H9 (cell line): ENCODE measurements around the gene ARSH. TPM values are rescaled to one million over a fixed set of nuclear protein-coding genes. Genes with fewer than 3 reads are reported as not detected.
A peak's percentile ranks its signal among the peaks of the same experiment; 100 is the strongest.

Experiments used
- DNase-seq: peaks from one replicate; pipeline ENCODE4 v3.0.0-alpha.2; 2017
- H2AFZ ChIP-seq: one replicate; pipeline ENCODE4 v1.6.1; 2013; ENCODE audit warnings: mild to moderate bottlenecking, low read length, control low read depth, moderate library complexity
- H2AK5ac ChIP-seq: 2 replicates; pipeline ENCODE4 v1.6.1; 2013; ENCODE audit warnings: low read length, control low read depth, mixed read lengths; ENCODE audit not compliant: insufficient read length
- H2BK120ac ChIP-seq: one replicate; pipeline ENCODE4 v1.6.1; 2013; ENCODE audit warnings: low read depth, mild to moderate bottlenecking, low read length, control low read depth, inconsistent platforms; ENCODE audit not compliant: poor library complexity, severe bottlenecking
- H2BK12ac ChIP-seq: 2 replicates; pipeline ENCODE4 v1.6.1; 2013; ENCODE audit warnings: low read length, control low read depth, mixed read lengths, low read depth; ENCODE audit not compliant: insufficient read length
- H2BK15ac ChIP-seq: 2 replicates; pipeline ENCODE4 v1.6.1; 2013; ENCODE audit warnings: low read depth, low read length, control low read depth
- H2BK20ac ChIP-seq: one replicate; pipeline ENCODE4 v1.6.1; 2013; ENCODE audit warnings: low read depth, mild to moderate bottlenecking, low read length, control low read depth, inconsistent platforms; ENCODE audit not compliant: poor library complexity, severe bottlenecking
- H2BK5ac ChIP-seq: 2 replicates; pipeline ENCODE4 v1.6.1; 2013; ENCODE audit warnings: low read length, control low read depth, mixed read lengths; ENCODE audit not compliant: insufficient read length
- H3K14ac ChIP-seq: 2 replicates; pipeline ENCODE4 v1.6.1; 2013; ENCODE audit warnings: low read length, control low read depth; ENCODE audit not compliant: insufficient read depth
- H3K18ac ChIP-seq: 2 replicates; pipeline ENCODE4 v1.6.1; 2013; ENCODE audit warnings: low read depth, mild to moderate bottlenecking, mixed read lengths, low read length, control low read depth; ENCODE audit not compliant: insufficient read length
- H3K23ac ChIP-seq: 2 replicates; pipeline ENCODE4 v1.6.1; 2013; ENCODE audit warnings: low read length, control low read depth, mixed read lengths, low read depth; ENCODE audit not compliant: insufficient read length
- H3K23me2 ChIP-seq: 2 replicates; pipeline ENCODE4 v1.6.1; 2013; ENCODE audit warnings: low read depth, mild to moderate bottlenecking, mixed read lengths, low read length, control low read depth; ENCODE audit not compliant: insufficient read length, poor library complexity, severe bottlenecking
- H3K27ac ChIP-seq: 2 replicates; pipeline ENCODE4 v1.5.1; 2013; ENCODE audit warnings: low read length, control low read depth, mixed read lengths, low read depth; ENCODE audit not compliant: insufficient read length
- H3K27me3 ChIP-seq: 2 replicates; pipeline ENCODE4 v1.6.1; 2013; ENCODE audit warnings: low read length, control low read depth, inconsistent platforms; ENCODE audit not compliant: insufficient read depth
- H3K4ac ChIP-seq: 2 replicates; pipeline ENCODE4 v1.6.1; 2013; ENCODE audit warnings: low read depth, mild to moderate bottlenecking, control low read depth, inconsistent platforms, low read length, moderate library complexity
- H3K4me1 ChIP-seq: 2 replicates; pipeline ENCODE4 v1.6.1; 2013; ENCODE audit warnings: low read length, control low read depth, inconsistent platforms; ENCODE audit not compliant: insufficient read depth
- H3K4me2 ChIP-seq: 2 replicates; pipeline ENCODE4 v1.6.1; 2013; ENCODE audit warnings: low read length, control low read depth, mixed read lengths; ENCODE audit not compliant: insufficient read length, insufficient read depth
- H3K56ac ChIP-seq: 2 replicates; pipeline ENCODE4 v1.6.1; 2013; ENCODE audit warnings: low read depth, mild to moderate bottlenecking, mixed read lengths, low read length, control low read depth; ENCODE audit not compliant: insufficient read length
- H3K79me1 ChIP-seq: 2 replicates; pipeline ENCODE4 v1.6.1; 2013; ENCODE audit warnings: low read depth, mild to moderate bottlenecking, moderate library complexity, low read length, control low read depth, inconsistent platforms; ENCODE audit not compliant: insufficient read depth, poor library complexity, severe bottlenecking
- H3K79me2 ChIP-seq: 2 replicates; pipeline ENCODE4 v1.6.1; 2013; ENCODE audit warnings: low read length, control low read depth, inconsistent platforms; ENCODE audit not compliant: insufficient read depth
- H3K9ac ChIP-seq: 2 replicates; pipeline ENCODE4 v1.6.1; 2013; ENCODE audit warnings: low read length, control low read depth, mixed read lengths; ENCODE audit not compliant: insufficient read length; ENCODE audit errors: extremely low read depth
- H3K9me3 ChIP-seq: one replicate; pipeline ENCODE4 v1.6.1; 2013; ENCODE audit warnings: low read depth, low read length, inconsistent platforms; ENCODE audit not compliant: control insufficient read depth
- H3T11ph ChIP-seq: one replicate; pipeline ENCODE4 v1.6.1; 2013; ENCODE audit warnings: mild to moderate bottlenecking, low read length, control low read depth, inconsistent platforms
- H4K20me1 ChIP-seq: one replicate; pipeline ENCODE4 v1.6.1; 2013; ENCODE audit not compliant: control insufficient read depth, insufficient read length, insufficient read depth
- H4K5ac ChIP-seq: 2 replicates; pipeline ENCODE4 v1.6.1; 2013; ENCODE audit warnings: low read depth, mild to moderate bottlenecking, mixed read lengths, low read length, control low read depth; ENCODE audit not compliant: insufficient read length
- H4K8ac ChIP-seq: replicated peaks from 2 replicates; pipeline ENCODE4 v1.6.1; 2013; ENCODE audit warnings: low read length, control low read depth, mixed read lengths, low read depth; ENCODE audit not compliant: insufficient read length
- H4K91ac ChIP-seq: 2 replicates; pipeline ENCODE4 v1.6.1; 2013; ENCODE audit warnings: low read depth, mild to moderate bottlenecking, moderate library complexity, mixed read lengths, low read length, control low read depth; ENCODE audit not compliant: insufficient read length
- H3K27ac Mint-ChIP-seq, 3 experiments: 2 replicates in 2 of 3; 3 replicates in 1 of 3; pipeline ENCODE4 v1.8.0; 2020 to 2021; ENCODE audit warnings: mixed read lengths in 3 of 3, mild to moderate bottlenecking in 1 of 3, moderate library complexity in 1 of 3
- H3K27me3 Mint-ChIP-seq: 2 replicates; pipeline ENCODE4 v1.8.0; 2021; ENCODE audit warnings: low read depth, mild to moderate bottlenecking, moderate library complexity, mixed read lengths
- H3K36me3 Mint-ChIP-seq, 3 experiments: 2 replicates in 2 of 3; 3 replicates in 1 of 3; pipeline ENCODE4 v1.8.0; 2020 to 2021; ENCODE audit warnings: low read depth in 3 of 3, mixed read lengths in 3 of 3; ENCODE audit not compliant: insufficient read depth in 1 of 3
- H3K4me1 Mint-ChIP-seq, 2 experiments: 2 replicates each; pipeline ENCODE4 v1.8.0; 2020; ENCODE audit warnings: mixed read lengths in 2 of 2
- H3K4me3 Mint-ChIP-seq, 2 experiments: 2 replicates in 1 of 2; 3 replicates in 1 of 2; pipeline ENCODE4 v1.8.0; 2020 to 2021; ENCODE audit warnings: mild to moderate bottlenecking in 2 of 2, mixed read lengths in 2 of 2, moderate library complexity in 1 of 2
- H3K9me3 Mint-ChIP-seq, 2 experiments: 2 replicates in 1 of 2; 3 replicates in 1 of 2; pipeline ENCODE4 v1.8.0; 2020; ENCODE audit warnings: mild to moderate bottlenecking in 2 of 2, mixed read lengths in 2 of 2, moderate library complexity in 1 of 2
- CTCF ChIP-seq: fragments of 200-600 bp; sonication (generic); conservative IDR thresholded peaks from 3 replicates; pipeline ENCODE4 v1.8.0; 2021; ENCODE audit warnings: antibody characterized with exemption, mild to moderate bottlenecking
- WGBS: extraction: QIAGEN DNeasy Blood & Tissue Kit; methylation state at CpG from one replicate; pipeline ENCODE4 v1.1.7; 2013; ENCODE audit warnings: missing lambda C conversion rate, low lambda C conversion rate, mixed read lengths; ENCODE audit not compliant: insufficient read length; ENCODE audit errors: extremely low coverage; 5-methylcytosine and 5-hydroxymethylcytosine counted together
- total RNA-seq: library from RNA; stranded (reverse); gene quantifications from 2 replicates; pipeline ENCODE4 v1.2.1, GENCODE V29; 2021

The ARSH gene
- total RNA-seq, 1 experiment from 2014 or later: not detected

DNA sequence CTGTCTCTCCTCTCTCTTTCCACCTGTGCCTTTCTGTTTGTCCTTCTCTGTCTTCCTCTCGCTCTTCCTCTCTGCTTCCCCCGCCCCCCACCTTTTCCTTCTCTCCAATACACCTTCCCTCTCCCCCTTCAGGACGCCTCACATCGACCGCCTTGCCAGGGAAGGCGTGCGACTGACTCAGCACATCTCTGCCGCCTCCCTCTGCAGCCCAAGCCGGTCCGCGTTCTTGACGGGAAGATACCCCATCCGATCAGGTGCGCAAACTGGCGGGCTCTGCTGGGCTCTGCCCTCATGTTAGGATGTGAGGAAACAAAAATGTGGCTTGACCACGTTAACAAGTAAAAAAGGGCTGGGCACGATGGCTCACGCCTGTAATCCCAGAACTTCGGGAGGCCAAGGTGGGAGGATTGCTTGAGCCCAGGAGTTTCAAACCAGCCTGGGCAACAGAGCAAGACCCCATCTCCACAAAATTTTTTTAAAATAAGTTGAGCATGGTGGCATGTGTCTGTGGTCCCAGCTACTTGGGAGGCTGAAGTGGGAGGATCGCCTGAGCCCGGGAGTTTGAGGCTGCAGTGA, 70.2 kb downstream of the ARSH start:
- no peak overlapping the region for H4K91ac ChIP-seq
- no peak overlapping the region for H2AFZ ChIP-seq
- peak overlapping the region in 1 of 2 experiments; percentile 22; a peak in 1 of 5 replicates for H3K4me3 Mint-ChIP-seq
- H3K56ac ChIP-seq: no peak overlapping the region
- no peaks in the 10 kb centered on the region for H3K23me2 ChIP-seq
- peak; percentile 86 for DNase-seq
- H3K14ac ChIP-seq: no peak overlapping the region
- H2BK20ac ChIP-seq: no peak overlapping the region
- no peak overlapping the region for H2AK5ac ChIP-seq
- H3K9me3 ChIP-seq: no peaks in the 10 kb centered on the region
- H3K4me1 ChIP-seq: no peaks in the 10 kb centered on the region; the same call in 1 of the 2 replicates
- H3K79me1 ChIP-seq: no peaks in the 10 kb centered on the region
- H3K27me3 ChIP-seq: no peaks in the 10 kb centered on the region
- peaks cover 23% of the 10 kb centered on the region for H3K27me3 Mint-ChIP-seq
- no peak overlapping the region for H4K8ac ChIP-seq
- no peak overlapping the region for H2BK120ac ChIP-seq
- no peaks in the 10 kb centered on the region for H3K36me3 Mint-ChIP-seq
- H2BK15ac ChIP-seq: no peak overlapping the region
- no peak overlapping the region for H2BK5ac ChIP-seq
- no peak overlapping the region for H3K27ac ChIP-seq
- no peak overlapping the region for H4K5ac ChIP-seq
- H2BK12ac ChIP-seq: no peak overlapping the region
- no peaks in the 10 kb centered on the region for H3K79me2 ChIP-seq
- H3K4me2 ChIP-seq: peak overlapping the region; percentile 4
- no peak overlapping the region for H3K18ac ChIP-seq
- H3K4me1 Mint-ChIP-seq: peaks cover 4 to 6% of the 10 kb centered on the region in 2 experiments; a peak in 3 of 4 replicates
- no peaks in the 10 kb centered on the region for H3K9me3 Mint-ChIP-seq
- WGBS: no CpG with 5 or more reads among the region's 21 CpGs
- H3K23ac ChIP-seq: no peak overlapping the region
- TF ChIP-seq CTCF: no peak
- no peak overlapping the region for H3K9ac ChIP-seq
- H3K27ac Mint-ChIP-seq: no peak overlapping the region
- no peak overlapping the region for H3K4ac ChIP-seq
- no peak overlapping the region for H3T11ph ChIP-seq
- peaks cover 2% of the 10 kb centered on the region for H4K20me1 ChIP-seq

Other genes with a start within 250 kb of the ARSH start
- 95.9 and 99.9 TPM in 2 replicates for gene GYG2, start 177.6 kb upstream of the ARSH start, total RNA-seq
- 9.5 and 10.3 TPM in 2 replicates for gene ARSD, start 77.2 kb upstream of the ARSH start, total RNA-seq
- gene ARSF, start 34.9 kb downstream of the ARSH start, total RNA-seq: not detected in 2 replicates